ENCODE results near the gene RAI2.

RAI2 gene

DNA sequence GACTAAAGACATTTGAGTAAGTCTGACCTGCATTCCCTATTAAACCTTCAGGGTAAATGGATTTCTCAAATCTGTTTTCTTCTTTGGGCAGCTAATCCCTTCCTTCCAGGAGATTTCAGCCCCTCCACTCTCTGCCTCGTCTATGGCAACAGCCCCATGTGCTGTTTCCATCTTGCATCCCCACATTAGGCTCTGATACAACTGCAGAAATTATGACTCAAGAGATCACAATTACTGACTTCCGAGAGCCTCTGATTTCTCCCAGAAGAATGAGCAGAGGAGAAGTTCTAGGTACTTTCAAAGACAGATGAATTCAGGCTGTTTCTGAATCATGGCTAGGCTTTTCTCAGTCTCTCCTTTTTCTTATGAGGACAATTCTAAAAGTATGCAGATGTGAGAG lies 38.7 kb downstream of the RAI2 start:
- TF ChIP-seq, protein P1, sequence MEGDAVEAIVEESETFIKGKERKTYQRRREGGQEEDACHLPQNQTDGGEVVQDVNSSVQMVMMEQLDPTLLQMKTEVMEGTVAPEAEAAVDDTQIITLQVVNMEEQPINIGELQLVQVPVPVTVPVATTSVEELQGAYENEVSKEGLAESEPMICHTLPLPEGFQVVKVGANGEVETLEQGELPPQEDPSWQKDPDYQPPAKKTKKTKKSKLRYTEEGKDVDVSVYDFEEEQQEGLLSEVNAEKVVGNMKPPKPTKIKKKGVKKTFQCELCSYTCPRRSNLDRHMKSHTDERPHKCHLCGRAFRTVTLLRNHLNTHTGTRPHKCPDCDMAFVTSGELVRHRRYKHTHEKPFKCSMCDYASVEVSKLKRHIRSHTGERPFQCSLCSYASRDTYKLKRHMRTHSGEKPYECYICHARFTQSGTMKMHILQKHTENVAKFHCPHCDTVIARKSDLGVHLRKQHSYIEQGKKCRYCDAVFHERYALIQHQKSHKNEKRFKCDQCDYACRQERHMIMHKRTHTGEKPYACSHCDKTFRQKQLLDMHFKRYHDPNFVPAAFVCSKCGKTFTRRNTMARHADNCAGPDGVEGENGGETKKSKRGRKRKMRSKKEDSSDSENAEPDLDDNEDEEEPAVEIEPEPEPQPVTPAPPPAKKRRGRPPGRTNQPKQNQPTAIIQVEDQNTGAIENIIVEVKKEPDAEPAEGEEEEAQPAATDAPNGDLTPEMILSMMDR (IDR thresholded peaks at IDR 0.05; ENCODE audit: control insufficient read depth, extremely low read depth, insufficient read depth): no peak
- no peak overlapping the region for H3K4me3 ChIP-seq (ENCODE audit: low read depth, low read length)
- no peak for DNase-seq (ENCODE audit: low read depth)

DNA sequence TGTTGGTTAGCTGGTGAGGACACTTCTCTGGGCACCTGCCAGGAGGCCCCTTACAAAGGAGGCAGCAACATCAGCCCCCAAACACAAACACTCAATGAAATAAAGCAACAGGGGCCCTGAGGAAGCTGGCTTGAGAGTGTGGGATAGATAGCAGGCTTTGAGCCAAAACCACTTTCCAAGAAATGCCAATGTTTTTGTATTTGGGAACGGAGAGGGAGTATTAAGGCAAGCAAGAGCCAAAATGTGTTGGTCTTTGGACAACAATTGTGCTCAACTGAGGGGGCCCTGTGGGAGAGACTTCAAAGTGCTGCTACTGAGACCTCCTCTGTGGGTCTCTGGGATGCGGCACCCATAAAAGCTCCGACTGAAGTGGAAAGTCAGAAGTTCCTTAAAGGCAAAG lies 41.0 kb downstream of the RAI2 start:
- no peak overlapping the region for H3K4me3 ChIP-seq (ENCODE audit: low read depth, low read length)
- TF ChIP-seq, protein P1 (IDR thresholded peaks at IDR 0.05; ENCODE audit: control insufficient read depth, extremely low read depth, insufficient read depth): no peak
- DNase-seq (ENCODE audit: low read depth): no peak

DNA sequence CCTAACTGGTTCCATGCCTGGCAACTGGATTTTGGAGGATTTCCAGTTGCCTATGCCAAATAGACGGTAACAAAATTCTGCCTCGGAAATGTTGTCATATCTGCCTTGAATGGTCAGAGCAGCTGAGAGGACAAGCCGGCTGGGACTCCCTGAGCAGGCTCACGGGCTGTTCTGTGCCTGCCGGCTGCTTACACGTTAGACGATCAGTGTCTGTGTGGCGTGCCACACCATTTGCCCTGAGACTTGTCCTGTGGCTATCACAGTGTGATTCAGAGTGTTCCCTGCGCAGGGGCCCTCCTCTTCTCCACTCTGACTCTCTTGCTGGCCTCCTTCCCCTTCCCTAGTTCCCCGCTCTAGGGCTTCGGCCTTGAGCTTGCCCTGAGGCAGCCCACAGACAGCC lies 42.4 kb downstream of the RAI2 start:
- DNase-seq (ENCODE audit: low read depth): peak; percentile 17

DNA sequence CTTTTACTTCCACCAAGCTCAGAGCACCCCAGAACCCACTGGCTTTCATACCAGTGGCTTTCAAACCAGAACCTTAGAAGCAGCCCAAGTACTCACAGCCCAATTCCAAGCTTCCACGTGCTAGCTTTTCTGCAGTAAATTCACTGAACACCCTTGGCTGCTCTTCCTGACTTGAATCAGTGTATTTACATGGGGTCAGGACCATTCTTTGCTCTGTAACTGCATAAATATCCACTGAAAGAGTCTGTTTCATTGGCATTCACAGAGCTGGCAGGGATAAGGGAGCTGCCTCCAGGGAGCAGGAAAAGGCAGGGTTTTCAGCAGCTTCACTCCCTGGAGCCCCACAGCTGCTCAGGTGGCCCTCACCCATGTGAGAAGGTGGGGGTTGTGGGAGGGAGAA lies 43.8 kb downstream of the RAI2 start:
- no peak overlapping the region for H3K4me3 ChIP-seq (ENCODE audit: low read depth, low read length)
- DNase-seq (ENCODE audit: low read depth): no peak
- TF ChIP-seq, protein P1 (IDR thresholded peaks at IDR 0.05; ENCODE audit: control insufficient read depth, extremely low read depth, insufficient read depth): no peak

More for the DNA sequence above, 42.4 kb downstream of the RAI2 start:
- TF ChIP-seq, protein P1 (IDR thresholded peaks at IDR 0.05; ENCODE audit: control insufficient read depth, extremely low read depth, insufficient read depth): no peak
- no peak overlapping the region for H3K4me3 ChIP-seq (ENCODE audit: low read depth, low read length)

DNA sequence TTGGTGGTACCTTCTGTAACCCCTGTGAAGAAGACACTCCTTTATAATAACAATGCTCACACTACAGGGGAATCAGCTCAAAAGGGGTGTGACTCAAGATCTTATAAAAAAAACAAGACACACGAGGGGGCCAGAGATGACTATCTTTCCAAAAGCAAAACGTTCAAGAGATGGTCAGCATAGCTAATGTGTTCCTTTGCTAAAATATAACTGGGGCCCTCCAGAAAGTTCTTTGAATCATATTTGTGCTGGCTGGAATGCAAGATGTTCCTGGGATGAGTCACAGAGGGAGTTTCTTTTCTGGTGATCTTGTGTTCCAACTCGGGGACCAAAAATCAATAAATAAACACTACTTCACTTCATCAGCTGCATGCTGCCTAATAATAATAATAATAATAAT lies 46.5 kb downstream of the RAI2 start:
- H3K4me3 ChIP-seq (ENCODE audit: low read depth, low read length): no peak overlapping the region
- TF ChIP-seq, protein P1 (IDR thresholded peaks at IDR 0.05; ENCODE audit: control insufficient read depth, extremely low read depth, insufficient read depth): no peak
- no peak for DNase-seq (ENCODE audit: low read depth)

DNA sequence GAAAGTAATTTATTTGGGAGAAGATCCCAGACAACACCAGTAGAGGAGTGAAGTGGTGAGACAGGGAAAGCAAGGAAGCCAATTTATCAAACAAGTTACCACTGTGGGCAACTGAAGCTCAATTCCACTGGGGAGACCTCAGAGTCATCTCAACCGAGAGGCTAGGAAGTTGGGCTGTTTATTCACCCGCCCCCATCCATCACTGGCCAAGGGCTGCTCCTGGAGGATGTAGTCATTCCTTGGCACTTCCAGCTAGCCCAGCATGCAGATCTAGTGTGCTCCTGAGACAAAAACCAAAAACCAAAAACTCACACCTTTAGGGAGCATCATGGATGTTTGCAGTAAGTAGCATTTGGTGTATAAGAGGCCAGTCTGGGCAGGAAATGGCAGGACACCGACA lies 47.0 kb downstream of the RAI2 start:
- DNase-seq (ENCODE audit: low read depth): no peak
- H3K4me3 ChIP-seq (ENCODE audit: low read depth, low read length): no peak overlapping the region

DNA sequence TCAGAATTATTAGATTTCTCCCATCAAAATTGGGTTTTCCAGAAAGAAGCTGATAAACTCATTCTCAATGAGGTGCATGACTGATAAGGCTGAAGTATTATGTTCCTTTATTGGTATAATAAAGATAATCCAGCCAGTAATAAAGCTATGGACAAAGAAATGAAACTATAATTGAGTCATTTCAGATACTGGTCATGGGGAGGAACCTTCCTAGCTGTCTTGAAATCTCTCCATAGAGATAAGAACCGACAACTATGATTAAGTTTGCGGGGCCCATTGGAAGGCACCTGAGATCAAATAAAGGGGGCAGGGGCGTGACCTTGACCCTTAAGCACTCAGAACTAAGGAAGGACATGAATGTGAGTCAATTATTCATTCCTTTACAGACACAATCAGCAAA lies 47.8 kb downstream of the RAI2 start:
- TF ChIP-seq, protein P1 (IDR thresholded peaks at IDR 0.05; ENCODE audit: control insufficient read depth, extremely low read depth, insufficient read depth): no peak
- H3K4me3 ChIP-seq (ENCODE audit: low read depth, low read length): no peak overlapping the region
- DNase-seq (ENCODE audit: low read depth): no peak

More for the DNA sequence above, 47.0 kb downstream of the RAI2 start:
- TF ChIP-seq, protein P1 (IDR thresholded peaks at IDR 0.05; ENCODE audit: control insufficient read depth, extremely low read depth, insufficient read depth): no peak

Data from LNCaP clone FGC (cell line).